HCT116 (cell line): ENCODE results near the gene KRTAP12-4. TPM values are rescaled to one million over a fixed set of nuclear protein-coding genes. Genes with fewer than 3 reads are reported as not detected.

Experiments
- ATAC-seq: fragments of 200-7000 bp; cut with Tn5 transposase; 2 replicates; pipeline ENCODE4 v1.9.1; 2020; ENCODE audit warnings: mild to moderate bottlenecking, moderate library complexity
- BruUV-seq: library from RNA; stranded (reverse); fragments of 400-500 nt; replicated peaks from 2 replicates; lab custom pipeline; 2021; lab: Mats Ljungman, UMichigan
- CTCF ChIA-PET: fragments of 300-600 bp; sonication (Branson Sonifier 250); formaldehyde crosslinking; loops from one replicate; lab custom pipeline; 2021; ENCODE audit warnings: antibody characterized with exemption; lab: Charles Lee
- POLR2A ChIA-PET: fragments of 300-600, 350-600 bp; sonication (Branson Sonifier 250); formaldehyde crosslinking; loops from one replicate; lab custom pipeline; 2021; ENCODE audit warnings: antibody characterized with exemption; lab: Charles Lee
- RAD21 ChIA-PET, 2 experiments: fragments of 300-600 bp; sonication (Branson Sonifier 250); formaldehyde crosslinking; loops; one replicate each; lab custom pipeline; 2023; ENCODE audit warnings: low total read pairs in 2 of 2; ENCODE audit not compliant: uncharacterized antibody in 2 of 2, unreplicated experiment in 2 of 2, low non-redundant PET in 1 of 2; lab: Charles Lee
- DNase-seq: peaks from one replicate; pipeline ENCODE4 v3.0.0-alpha.2; 2010; ENCODE audit warnings: low read depth, low spot score
- H2AFZ ChIP-seq: fragments of 200-600 bp; shearing (Covaris generic), sonication (generic); 2 replicates; pipeline ENCODE4 v1.6.1; 2017; ENCODE audit warnings: low read depth, mixed run types, mixed read lengths, antibody characterized with exemption, low read length; ENCODE audit not compliant: poor library complexity, severe bottlenecking
- H3K27ac ChIP-seq: 2 replicates; pipeline ENCODE4 v1.5.1; 2012; ENCODE audit warnings: low read depth, low read length
- H3K27me3 ChIP-seq: fragments of 200-600 bp; sonication (generic); 2 replicates; pipeline ENCODE4 v1.6.1; 2016; ENCODE audit warnings: mixed run types, low read length, mixed read lengths; ENCODE audit not compliant: insufficient read depth
- H3K36me3 ChIP-seq, 2 experiments: fragments of 200-500 bp in 1 of 2; fragments of 200-600 bp in 1 of 2; sonication (Bioruptor generic) in 1 of 2; sonication (generic) in 1 of 2; 2 replicates each; pipeline versions ENCODE4 v1.5.1 to v1.6.1; 2014 to 2016; ENCODE audit warnings: low read length in 2 of 2, inconsistent platforms in 1 of 2, mixed read lengths in 1 of 2, mixed run types in 1 of 2; ENCODE audit not compliant: insufficient read depth in 2 of 2, control insufficient read depth in 1 of 2
- H3K4me1 ChIP-seq, 2 experiments: fragments of 200-600 bp in 1 of 2; sonication (generic) in 1 of 2; 2 replicates each; pipeline versions ENCODE4 v1.5.1 to v1.6.1; 2012 to 2017; ENCODE audit warnings: low read length in 2 of 2, inconsistent platforms in 1 of 2, mild to moderate bottlenecking in 1 of 2, mixed read lengths in 1 of 2, mixed run types in 1 of 2, moderate library complexity in 1 of 2; ENCODE audit not compliant: insufficient read depth in 2 of 2, control insufficient read depth in 1 of 2
- H3K4me2 ChIP-seq: fragments of 200-600 bp; sonication (generic); 2 replicates; pipeline ENCODE4 v1.6.1; 2017; ENCODE audit warnings: mixed run types, low read length, mixed read lengths
- H3K4me3 ChIP-seq, 2 experiments: fragments of 200-600 bp in 1 of 2; sonication (generic) in 1 of 2; replicated peaks in 1 of 2; 2 replicates each; pipeline ENCODE4 v1.5.1; 2011 to 2016; ENCODE audit warnings: low read length in 2 of 2, control low read depth in 1 of 2, low read depth in 1 of 2, mild to moderate bottlenecking in 1 of 2, mixed read lengths in 1 of 2, mixed run types in 1 of 2
- H3K79me2 ChIP-seq: fragments of 200-600 bp; sonication (generic); 2 replicates; pipeline ENCODE4 v1.6.1; 2017; ENCODE audit warnings: mild to moderate bottlenecking, mixed run types, low read length, moderate library complexity, mixed read lengths; ENCODE audit not compliant: insufficient read depth
- H3K9ac ChIP-seq: fragments of 200-600 bp; sonication (generic); 2 replicates; pipeline ENCODE4 v1.6.1; 2016; ENCODE audit warnings: low read length, mixed read lengths
- H3K9me2 ChIP-seq: fragments of 200-600 bp; sonication (generic), shearing (Covaris generic); 2 replicates; pipeline ENCODE4 v1.6.1; 2017; ENCODE audit warnings: mixed run types, mild to moderate bottlenecking, moderate library complexity; ENCODE audit not compliant: insufficient read depth
- H3K9me3 ChIP-seq, 2 experiments: fragments of 200-500 bp in 1 of 2; fragments of 200-600 bp in 1 of 2; sonication (Bioruptor generic) in 1 of 2; sonication (generic) in 1 of 2; 2 replicates each; pipeline ENCODE4 v1.6.1; 2014 to 2017; ENCODE audit warnings: low read length in 2 of 2, mixed read lengths in 2 of 2, inconsistent platforms in 1 of 2, low read depth in 1 of 2, mild to moderate bottlenecking in 1 of 2, mixed run types in 1 of 2, moderate library complexity in 1 of 2; ENCODE audit not compliant: control insufficient read depth in 1 of 2, insufficient read depth in 1 of 2
- H4K20me1 ChIP-seq: fragments of 200-600 bp; sonication (generic), shearing (Covaris generic); 2 replicates; pipeline ENCODE4 v1.6.1; 2017; ENCODE audit warnings: mixed run types, mild to moderate bottlenecking, moderate library complexity; ENCODE audit not compliant: insufficient read depth
- ATF3 ChIP-seq: IDR thresholded peaks from 2 replicates; pipeline ENCODE4 v1.6.1; 2012
- CEBPB ChIP-seq: IDR thresholded peaks from 2 replicates; pipeline ENCODE4 v1.6.1; 2012; ENCODE audit warnings: low read depth
- CTCF ChIP-seq, 3 experiments: fragments of 200-600 bp in 1 of 3; sonication (generic) in 1 of 3; IDR thresholded peaks in 2 of 3; conservative IDR thresholded peaks in 1 of 3; 2 replicates each; pipeline ENCODE4 v1.5.1; 2012 to 2017; ENCODE audit warnings: low read depth in 2 of 3, low read length in 2 of 3, antibody characterized with exemption in 1 of 3, borderline replicate concordance in 1 of 3, control low read depth in 1 of 3, mild to moderate bottlenecking in 1 of 3, mixed read lengths in 1 of 3, mixed run types in 1 of 3, moderate library complexity in 1 of 3; ENCODE audit not compliant: insufficient read depth in 1 of 3
- EZH2 ChIP-seq: fragments of 200-600 bp; sonication (generic); IDR thresholded peaks from 2 replicates; pipeline ENCODE4 v1.6.1; 2017; ENCODE audit warnings: antibody characterized with exemption, mixed run types
- FOSL1 ChIP-seq: IDR thresholded peaks from 2 replicates; pipeline ENCODE4 v1.6.1; 2012; ENCODE audit warnings: low read depth
- JUND ChIP-seq: IDR thresholded peaks from 2 replicates; pipeline ENCODE4 v1.6.1; 2012
- RAD21 ChIP-seq: IDR thresholded peaks from 2 replicates; pipeline ENCODE4 v1.6.1; 2012; ENCODE audit warnings: low read depth, mild to moderate bottlenecking
- REST ChIP-seq: IDR thresholded peaks from 2 replicates; pipeline ENCODE4 v1.6.1; 2012; ENCODE audit warnings: low read depth
- SRF ChIP-seq: IDR thresholded peaks from 2 replicates; pipeline ENCODE4 v1.6.1; 2012; ENCODE audit warnings: low read depth
- ZFX ChIP-seq: fragments of 450-650 bp; IDR thresholded peaks from 2 replicates; pipeline ENCODE4 v1.6.1; 2017
- intact Hi-C: fragments of 100-400 bp; cut with micrococcal nuclease; formaldehyde crosslinking; loops from 2 replicates; pipeline ENCODE4 v1.10.0; 2022
- total RNA-seq: library from RNA; stranded (reverse); gene quantifications from one replicate; pipeline ENCODE4 v1.2.1, GENCODE V29; 2021; ENCODE audit not compliant: unreplicated experiment

The KRTAP12-4 gene
- total RNA-seq, 1 experiment from 2014 or later, result not detected

- DNase-seq (no peak), ATAC-seq (no peak)
- TF ChIP-seq CEBPB, result no peak
- no peak for TF ChIP-seq ATF3
- TF ChIP-seq REST, result no peak
- no peak for TF ChIP-seq ZFX
- no peak for TF ChIP-seq RAD21
- no peak for TF ChIP-seq CTCF (IDR thresholded peaks at IDR 0.05 in 2 of 3, conservative IDR thresholded peaks at IDR 0.05 in 1 of 3; ENCODE audit: borderline replicate concordance in 1 of 3, insufficient read depth in 1 of 3, low read depth in 2 of 3, low read length in 2 of 3)
- no peak for TF ChIP-seq FOSL1
- no peak for TF ChIP-seq SRF
- TF ChIP-seq EZH2, result no peak
- TF ChIP-seq JUND, result no peak
- Histone ChIP-seq H2AFZ (no peak overlapping the region), H3K4me2 (no peak overlapping the region), H4K20me1 (no peaks in the 10 kb centered on the region), H3K9ac (no peak overlapping the region), H3K9me3 (no peaks in the 10 kb centered on the region), H3K36me3 (no peaks in the 10 kb centered on the region), H3K9me2 (no peaks in the 10 kb centered on the region), H3K79me2 (no peaks in the 10 kb centered on the region), H3K27ac (no peak overlapping the region), H3K4me3 (no peak overlapping the region), H3K27me3 (0 out of 2 replicates have a peak, but pooled peaks cover 3% of the 10 kb centered on the region), H3K4me1 (no peaks in the 10 kb centered on the region)
- no TSS peak for BruUV-seq
- ChIA-PET POLR2A (no interaction called here), CTCF (no interaction called here), RAD21 (no interaction called here)
- intact Hi-C loops, result no loop called here
Measured at GRCh38 chr21:44684077-44684476, 29.6 kb upstream of the KRTAP12-4 start.
